ENCODE measurements around the gene C2CD4D. TPM values are rescaled to one million over a fixed set of nuclear protein-coding genes. Genes with fewer than 3 reads are reported as not detected.
"Not testable (repeated sequence)": the region's sequence is repeated elsewhere in the genome, so short reads cannot be mapped to it uniquely, and the experiment has no call there.

C2CD4D gene
- total RNA-seq, 1 donor from 2014 or later: not detected

GRCh38 chr1:151860504-151861187 lies 21.0 kb upstream of the C2CD4D start:
- H3K27me3 Mint-ChIP-seq (ENCODE audit: unreplicated experiment): peaks cover 38% of the 10 kb centered on the region
- no peaks in the 10 kb centered on the region for H3K9me3 Mint-ChIP-seq (ENCODE audit: unreplicated experiment)
- DNase-seq (ENCODE audit: extremely low spot score, unreplicated experiment): no peak
- H3K4me1 Mint-ChIP-seq (ENCODE audit: unreplicated experiment): peaks cover 2% of the 10 kb centered on the region
- H3K36me3 Mint-ChIP-seq (ENCODE audit: unreplicated experiment): no peaks in the 10 kb centered on the region
- TF ChIP-seq, protein P1, sequence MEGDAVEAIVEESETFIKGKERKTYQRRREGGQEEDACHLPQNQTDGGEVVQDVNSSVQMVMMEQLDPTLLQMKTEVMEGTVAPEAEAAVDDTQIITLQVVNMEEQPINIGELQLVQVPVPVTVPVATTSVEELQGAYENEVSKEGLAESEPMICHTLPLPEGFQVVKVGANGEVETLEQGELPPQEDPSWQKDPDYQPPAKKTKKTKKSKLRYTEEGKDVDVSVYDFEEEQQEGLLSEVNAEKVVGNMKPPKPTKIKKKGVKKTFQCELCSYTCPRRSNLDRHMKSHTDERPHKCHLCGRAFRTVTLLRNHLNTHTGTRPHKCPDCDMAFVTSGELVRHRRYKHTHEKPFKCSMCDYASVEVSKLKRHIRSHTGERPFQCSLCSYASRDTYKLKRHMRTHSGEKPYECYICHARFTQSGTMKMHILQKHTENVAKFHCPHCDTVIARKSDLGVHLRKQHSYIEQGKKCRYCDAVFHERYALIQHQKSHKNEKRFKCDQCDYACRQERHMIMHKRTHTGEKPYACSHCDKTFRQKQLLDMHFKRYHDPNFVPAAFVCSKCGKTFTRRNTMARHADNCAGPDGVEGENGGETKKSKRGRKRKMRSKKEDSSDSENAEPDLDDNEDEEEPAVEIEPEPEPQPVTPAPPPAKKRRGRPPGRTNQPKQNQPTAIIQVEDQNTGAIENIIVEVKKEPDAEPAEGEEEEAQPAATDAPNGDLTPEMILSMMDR (IDR thresholded peaks at IDR 0.05): no peak
- H3K27ac Mint-ChIP-seq (ENCODE audit: unreplicated experiment): no peak overlapping the region
- no peak overlapping the region for H3K4me3 Mint-ChIP-seq (ENCODE audit: unreplicated experiment)

DNA sequence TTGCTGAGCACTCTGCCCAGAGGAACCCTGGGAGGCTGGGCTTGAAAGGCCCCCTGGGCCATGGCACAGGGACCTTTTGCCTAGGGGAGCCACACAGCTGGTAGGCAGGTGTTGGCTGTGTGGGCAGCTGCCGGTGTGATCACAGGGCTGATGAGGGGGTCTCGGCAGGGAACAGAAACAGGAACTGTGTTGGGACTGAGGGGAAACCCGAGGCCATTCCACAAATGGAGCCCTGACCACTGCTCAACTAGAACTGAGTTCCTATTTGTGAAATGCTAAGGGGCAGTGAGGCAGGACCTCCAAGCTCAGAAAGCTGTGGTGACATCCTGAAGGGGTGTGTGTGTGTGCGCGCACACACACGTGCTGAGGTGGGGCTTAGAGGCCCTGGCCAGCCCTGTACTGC lies 20.3 kb upstream of the C2CD4D start:
- no peak for DNase-seq (ENCODE audit: extremely low spot score, unreplicated experiment)
- no peak overlapping the region for H3K27ac Mint-ChIP-seq (ENCODE audit: unreplicated experiment)
- peaks cover 3% of the 10 kb centered on the region for H3K4me1 Mint-ChIP-seq (ENCODE audit: unreplicated experiment)
- no peak overlapping the region for H3K4me3 Mint-ChIP-seq (ENCODE audit: unreplicated experiment)
- TF ChIP-seq, protein P1 (IDR thresholded peaks at IDR 0.05): no peak
- H3K36me3 Mint-ChIP-seq (ENCODE audit: unreplicated experiment): no peaks in the 10 kb centered on the region
- H3K27me3 Mint-ChIP-seq (ENCODE audit: unreplicated experiment): peaks cover 32% of the 10 kb centered on the region
- no peaks in the 10 kb centered on the region for H3K9me3 Mint-ChIP-seq (ENCODE audit: unreplicated experiment)

DNA sequence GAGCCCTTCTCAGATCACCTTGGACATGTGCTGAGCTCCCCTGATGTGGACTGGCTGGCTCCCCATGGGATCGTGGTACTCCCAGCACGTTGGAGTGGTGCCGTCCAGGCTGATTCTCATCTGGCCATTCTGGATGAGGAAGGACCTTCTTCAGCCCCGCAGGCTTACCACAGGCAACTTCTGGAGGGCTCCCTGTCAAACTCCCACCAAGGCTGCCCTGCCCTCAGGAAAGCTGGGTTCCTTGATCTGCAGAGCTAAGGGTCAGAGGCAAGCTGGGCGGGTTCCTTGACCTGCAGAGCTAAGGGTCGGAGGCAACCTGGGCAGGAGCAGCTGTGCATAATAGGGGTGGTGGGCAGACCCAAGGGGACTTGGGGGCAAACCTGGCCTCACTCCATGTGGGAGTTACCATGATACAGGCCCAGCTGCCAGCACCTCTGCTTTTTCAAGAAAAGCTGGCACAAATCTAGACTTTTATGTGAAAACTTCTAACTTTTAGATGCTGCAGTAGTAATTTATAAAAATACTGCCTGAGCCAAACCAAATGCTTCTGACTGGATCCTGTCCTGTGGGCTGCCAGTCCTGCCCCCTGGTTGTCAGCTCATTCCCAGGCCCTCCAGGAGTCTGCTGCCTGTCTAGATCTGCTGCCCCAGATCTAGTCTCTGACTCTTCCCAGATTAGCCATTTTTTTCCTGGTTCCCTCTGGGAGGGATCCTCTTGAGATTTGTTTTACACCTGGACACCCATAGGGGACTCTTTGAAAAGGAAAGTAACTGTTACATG lies 19.5 kb upstream of the C2CD4D start:
- no peak for DNase-seq (ENCODE audit: extremely low spot score, unreplicated experiment)
- no peaks in the 10 kb centered on the region for H3K36me3 Mint-ChIP-seq (ENCODE audit: unreplicated experiment)
- peaks cover 31% of the 10 kb centered on the region for H3K27me3 Mint-ChIP-seq (ENCODE audit: unreplicated experiment)
- peaks cover 3% of the 10 kb centered on the region for H3K4me1 Mint-ChIP-seq (ENCODE audit: unreplicated experiment)
- TF ChIP-seq, protein P1 (IDR thresholded peaks at IDR 0.05): no peak
- H3K27ac Mint-ChIP-seq (ENCODE audit: unreplicated experiment): no peak overlapping the region
- H3K9me3 Mint-ChIP-seq (ENCODE audit: unreplicated experiment): no peaks in the 10 kb centered on the region
- H3K4me3 Mint-ChIP-seq (ENCODE audit: unreplicated experiment): no peak overlapping the region

GRCh38 chr1:151858030-151858746 lies 18.6 kb upstream of the C2CD4D start:
- TF ChIP-seq, protein P1 (IDR thresholded peaks at IDR 0.05): no peak
- no peak for DNase-seq (ENCODE audit: extremely low spot score, unreplicated experiment)
- no peaks in the 10 kb centered on the region for H3K36me3 Mint-ChIP-seq (ENCODE audit: unreplicated experiment)
- no peak overlapping the region for H3K4me3 Mint-ChIP-seq (ENCODE audit: unreplicated experiment)
- H3K27me3 Mint-ChIP-seq (ENCODE audit: unreplicated experiment): peaks cover 27% of the 10 kb centered on the region
- H3K27ac Mint-ChIP-seq (ENCODE audit: unreplicated experiment): no peak overlapping the region
- peaks cover 3% of the 10 kb centered on the region for H3K4me1 Mint-ChIP-seq (ENCODE audit: unreplicated experiment)
- no peaks in the 10 kb centered on the region for H3K9me3 Mint-ChIP-seq (ENCODE audit: unreplicated experiment)

DNA sequence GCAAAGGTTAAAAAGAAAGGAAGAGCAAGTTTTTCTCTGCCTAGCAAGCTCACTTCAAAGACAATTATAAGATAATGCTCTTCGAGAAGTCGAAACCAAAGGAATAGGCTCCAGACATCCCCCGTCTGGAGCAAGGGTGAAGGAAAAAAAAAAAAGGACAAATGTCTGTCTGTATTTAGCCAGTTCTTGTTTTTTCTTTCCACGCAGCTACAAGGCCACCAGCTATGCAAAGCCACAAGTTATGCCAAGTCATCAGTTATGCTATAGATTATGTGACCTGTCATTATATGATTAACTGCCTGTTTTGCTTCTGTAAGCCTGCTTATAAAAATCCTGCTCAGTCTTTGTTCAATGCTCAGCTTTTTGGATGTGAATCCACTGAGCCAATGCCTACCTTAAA lies 16.3 kb upstream of the C2CD4D start:
- Mint-ChIP-seq H3K27ac (ENCODE audit: unreplicated experiment) (no peak overlapping the region), H3K4me3 (ENCODE audit: unreplicated experiment) (no peak overlapping the region), H3K4me1 (ENCODE audit: unreplicated experiment) (peaks cover 3% of the 10 kb centered on the region), H3K27me3 (ENCODE audit: unreplicated experiment) (peaks cover 32% of the 10 kb centered on the region), H3K9me3 (ENCODE audit: unreplicated experiment) (no peaks in the 10 kb centered on the region), H3K36me3 (ENCODE audit: unreplicated experiment) (no peaks in the 10 kb centered on the region)
- DNase-seq (ENCODE audit: extremely low spot score, unreplicated experiment): no peak
- TF ChIP-seq, protein P1 (IDR thresholded peaks at IDR 0.05): no peak

DNA sequence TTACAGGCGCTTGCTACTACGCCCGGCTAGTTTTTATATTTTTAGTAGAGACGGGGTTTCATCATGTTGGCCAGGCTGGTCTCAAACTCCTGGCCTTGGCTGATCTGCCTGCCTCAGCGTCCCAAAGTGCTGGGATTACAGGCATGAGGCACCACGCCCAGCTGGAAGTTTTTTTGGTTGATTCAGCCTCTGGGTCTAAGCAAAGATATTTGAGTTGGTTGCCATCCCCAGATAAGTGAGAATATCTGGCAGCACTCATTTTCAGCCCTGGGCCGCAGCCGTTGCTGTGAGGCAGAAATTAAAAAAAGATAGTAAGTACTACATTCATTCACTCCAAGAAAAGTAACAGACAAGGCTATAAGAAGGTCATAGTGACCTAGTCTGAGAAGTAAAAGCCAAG lies 15.9 kb upstream of the C2CD4D start:
- H3K4me3 Mint-ChIP-seq (ENCODE audit: unreplicated experiment); H3K27ac Mint-ChIP-seq (ENCODE audit: unreplicated experiment); H3K36me3 Mint-ChIP-seq (ENCODE audit: unreplicated experiment); H3K4me1 Mint-ChIP-seq (ENCODE audit: unreplicated experiment); H3K9me3 Mint-ChIP-seq (ENCODE audit: unreplicated experiment); DNase-seq (ENCODE audit: extremely low spot score, unreplicated experiment): not testable (repeated sequence)
- peaks cover 34% of the 10 kb centered on the region for H3K27me3 Mint-ChIP-seq (ENCODE audit: unreplicated experiment)

Data from osteocyte (in vitro differentiated cells).